PFSK-1 (cell line): ENCODE data around the gene PGLYRP2.

ENCODE experiments used
- FOXP2 ChIP-seq: optimal IDR thresholded peaks from 2 replicates; pipeline ENCODE3; 2011; ENCODE audit warnings: borderline replicate concordance, control low read depth, inconsistent platforms; ENCODE audit not compliant: insufficient read depth; ENCODE audit errors: extremely low read length, extremely low read depth
- POLR2AphosphoS5 ChIP-seq: IDR thresholded peaks from 2 replicates; pipeline ENCODE4 v1.6.1; 2012; ENCODE audit warnings: low read depth, mild to moderate bottlenecking, control low read depth, low read length, moderate library complexity
- REST ChIP-seq, 2 experiments: IDR thresholded peaks; 2 replicates each; pipeline versions ENCODE4 v1.6.1 to v1.8.0; 2011 to 2012; ENCODE audit warnings: low read depth in 2 of 2, low read length in 2 of 2, control low read depth in 1 of 2, inconsistent platforms in 1 of 2, mild to moderate bottlenecking in 1 of 2, moderate library complexity in 1 of 2; ENCODE audit not compliant: insufficient read depth in 1 of 2
- SIN3A ChIP-seq: IDR thresholded peaks from 2 replicates; pipeline ENCODE4 v1.6.1; 2012; ENCODE audit warnings: mild to moderate bottlenecking, low read length, moderate library complexity, borderline replicate concordance; ENCODE audit not compliant: insufficient read depth
- TAF1 ChIP-seq: IDR thresholded peaks from 2 replicates; pipeline ENCODE4 v1.6.1; 2012; ENCODE audit warnings: low read length, control low read depth, borderline replicate concordance; ENCODE audit not compliant: insufficient read depth

PGLYRP2 gene

GRCh38 chr19:15476325-15476724 lies 3.0 kb downstream of the PGLYRP2 start:
- TF ChIP-seq SIN3A (no peak), TAF1 (no peak), REST (IDR thresholded peaks at IDR 0.05; ENCODE audit: insufficient read depth in 1 of 2, low read depth in 2 of 2, low read length in 2 of 2) (no peak), FOXP2 (no peak), POLR2AphosphoS5 (no peak)

GRCh38 chr19:15475611-15476010 lies 3.7 kb downstream of the PGLYRP2 start:
- TF ChIP-seq REST (IDR thresholded peaks at IDR 0.05; ENCODE audit: insufficient read depth in 1 of 2, low read depth in 2 of 2, low read length in 2 of 2) (no peak), TAF1 (no peak), SIN3A (no peak), POLR2AphosphoS5 (no peak), FOXP2 (no peak)

GRCh38 chr19:15475169-15475568 lies 4.1 kb downstream of the PGLYRP2 start:
- TF ChIP-seq REST (IDR thresholded peaks at IDR 0.05; ENCODE audit: insufficient read depth in 1 of 2, low read depth in 2 of 2, low read length in 2 of 2) (no peak), SIN3A (no peak), TAF1 (no peak), FOXP2 (no peak), POLR2AphosphoS5 (no peak)

- TF ChIP-seq POLR2AphosphoS5 (no peak), FOXP2 (no peak), SIN3A (no peak), TAF1 (no peak), REST (IDR thresholded peaks at IDR 0.05; ENCODE audit: insufficient read depth in 1 of 2, low read depth in 2 of 2, low read length in 2 of 2) (no peak)
Measured at GRCh38 chr19:15471639-15472101, 7.6 kb downstream of the PGLYRP2 start.
